Osteoblast (primary cell): ENCODE results near the gene CMTR1. TPM values are rescaled to one million over a fixed set of nuclear protein-coding genes. Genes with fewer than 3 reads are reported as not detected.

Experiments used
- DNase-seq: peaks from one replicate; pipeline ENCODE4 v3.0.0; 2011; ENCODE audit warnings: low spot score, mixed read lengths; ENCODE audit not compliant: insufficient read length; ENCODE audit errors: missing footprints
- H2AFZ ChIP-seq: 2 replicates; pipeline ENCODE4 v1.6.0; 2011; ENCODE audit warnings: mild to moderate bottlenecking, low read length
- H3K27ac ChIP-seq: 2 replicates; pipeline ENCODE4 v1.5.1; 2011; ENCODE audit warnings: mild to moderate bottlenecking, low read depth, low read length, moderate library complexity
- H3K27me3 ChIP-seq: 2 replicates; pipeline ENCODE4 v1.6.0; 2012; ENCODE audit warnings: mild to moderate bottlenecking, control low read depth, inconsistent platforms, low read length, moderate library complexity; ENCODE audit not compliant: insufficient read depth
- H3K36me3 ChIP-seq: 2 replicates; pipeline ENCODE4 v1.5.1; 2011; ENCODE audit warnings: mild to moderate bottlenecking, low read length, control low read depth, moderate library complexity; ENCODE audit not compliant: insufficient read depth
- H3K4me1 ChIP-seq: 2 replicates; pipeline ENCODE4 v1.5.1; 2011; ENCODE audit warnings: mild to moderate bottlenecking, low read length, control low read depth, moderate library complexity; ENCODE audit not compliant: insufficient read depth
- H3K4me2 ChIP-seq: 2 replicates; pipeline ENCODE4 v1.6.0; 2011; ENCODE audit warnings: mild to moderate bottlenecking, low read length; ENCODE audit not compliant: insufficient read depth
- H3K4me3 ChIP-seq: fragments of 200-600 bp; sonication (generic); 3 replicates; pipeline ENCODE4 v1.5.1; 2012; ENCODE audit warnings: mild to moderate bottlenecking, low read length, inconsistent platforms; ENCODE audit not compliant: insufficient read depth
- H3K79me2 ChIP-seq: 2 replicates; pipeline ENCODE4 v1.6.0; 2012; ENCODE audit warnings: mild to moderate bottlenecking, low read length, control low read depth, inconsistent platforms; ENCODE audit not compliant: insufficient read depth
- H3K9me3 ChIP-seq: 2 replicates; pipeline ENCODE4 v1.5.1; 2011; ENCODE audit warnings: low read depth, low read length, control low read depth
- H4K20me1 ChIP-seq: 2 replicates; pipeline ENCODE4 v1.6.0; 2012; ENCODE audit warnings: mild to moderate bottlenecking, low read length, control low read depth; ENCODE audit not compliant: insufficient read depth
- total RNA-seq: library from RNA; depleted of rRNA; stranded (reverse); fragments of >200 nt; gene quantifications from 2 replicates; pipeline ENCODE4 v1.2.3, GENCODE V29; 2012
- TF ChIP-seq, protein P1 (sequence below): IDR thresholded peaks from 2 replicates; pipeline ENCODE4 v1.5.1; 2011; ENCODE audit warnings: mild to moderate bottlenecking, low read depth, low read length, moderate library complexity; ENCODE audit errors: extremely low read depth

CMTR1 gene
- total RNA-seq, 1 donor: 38.7 TPM

DNA sequence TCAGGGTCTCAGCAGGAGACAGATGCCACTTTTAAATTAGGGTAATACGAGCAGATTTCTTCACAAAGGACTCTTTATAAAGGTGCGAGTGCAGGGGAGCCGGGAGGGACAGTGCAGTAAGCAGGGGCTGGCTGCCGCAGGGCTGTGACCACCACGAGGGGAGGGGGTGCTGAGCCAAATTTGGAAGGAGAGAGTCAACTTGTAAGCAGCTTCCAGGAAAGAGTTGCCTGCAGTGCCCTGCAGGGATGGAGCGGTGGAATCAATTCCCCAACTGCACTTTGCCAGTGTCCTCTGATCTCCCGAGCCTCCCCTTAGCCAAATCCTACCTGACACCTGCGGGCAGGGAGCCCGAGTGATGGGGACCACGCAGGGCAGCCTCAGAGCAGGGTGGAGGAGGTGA is 80.6 kb downstream of the CMTR1 start:
- peaks cover 7% of the 10 kb centered on the region for H4K20me1 ChIP-seq
- peaks cover 7% of the 10 kb centered on the region for H3K4me1 ChIP-seq
- DNase-seq: no peak
- no peaks in the 10 kb centered on the region for H3K9me3 ChIP-seq
- H2AFZ ChIP-seq: no peak overlapping the region
- no peak overlapping the region for H3K27ac ChIP-seq
- H3K36me3 ChIP-seq: no peaks in the 10 kb centered on the region
- TF ChIP-seq, protein P1, sequence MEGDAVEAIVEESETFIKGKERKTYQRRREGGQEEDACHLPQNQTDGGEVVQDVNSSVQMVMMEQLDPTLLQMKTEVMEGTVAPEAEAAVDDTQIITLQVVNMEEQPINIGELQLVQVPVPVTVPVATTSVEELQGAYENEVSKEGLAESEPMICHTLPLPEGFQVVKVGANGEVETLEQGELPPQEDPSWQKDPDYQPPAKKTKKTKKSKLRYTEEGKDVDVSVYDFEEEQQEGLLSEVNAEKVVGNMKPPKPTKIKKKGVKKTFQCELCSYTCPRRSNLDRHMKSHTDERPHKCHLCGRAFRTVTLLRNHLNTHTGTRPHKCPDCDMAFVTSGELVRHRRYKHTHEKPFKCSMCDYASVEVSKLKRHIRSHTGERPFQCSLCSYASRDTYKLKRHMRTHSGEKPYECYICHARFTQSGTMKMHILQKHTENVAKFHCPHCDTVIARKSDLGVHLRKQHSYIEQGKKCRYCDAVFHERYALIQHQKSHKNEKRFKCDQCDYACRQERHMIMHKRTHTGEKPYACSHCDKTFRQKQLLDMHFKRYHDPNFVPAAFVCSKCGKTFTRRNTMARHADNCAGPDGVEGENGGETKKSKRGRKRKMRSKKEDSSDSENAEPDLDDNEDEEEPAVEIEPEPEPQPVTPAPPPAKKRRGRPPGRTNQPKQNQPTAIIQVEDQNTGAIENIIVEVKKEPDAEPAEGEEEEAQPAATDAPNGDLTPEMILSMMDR: no peak
- peaks cover 40% of the 10 kb centered on the region for H3K27me3 ChIP-seq
- H3K4me3 ChIP-seq: no peak overlapping the region
- no peak overlapping the region for H3K4me2 ChIP-seq
- H3K79me2 ChIP-seq: no peaks in the 10 kb centered on the region

DNA sequence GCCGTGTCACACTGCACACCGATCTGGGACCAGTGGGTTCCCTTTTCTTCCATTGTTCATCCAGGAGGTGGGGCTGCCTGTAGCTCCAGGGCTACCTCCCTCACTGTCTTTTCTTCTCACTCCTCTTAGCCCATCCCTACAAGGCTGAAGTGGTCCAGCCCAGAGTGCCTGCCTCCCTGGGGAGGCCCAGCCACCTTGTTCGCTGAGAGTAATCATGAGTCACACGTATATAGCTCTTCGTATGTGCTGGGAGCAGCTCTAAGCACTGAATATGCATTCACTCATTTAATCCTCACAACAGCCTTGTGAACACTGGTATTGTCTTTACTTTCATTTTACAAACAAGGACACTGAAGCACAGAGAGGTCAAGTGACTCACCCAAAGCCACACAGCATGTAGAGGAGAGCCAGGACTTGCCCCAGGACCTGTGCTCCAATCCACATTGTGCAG is 81.3 kb downstream of the CMTR1 start:
- H3K4me2 ChIP-seq: peak overlapping the region; percentile 54
- no peak overlapping the region for H2AFZ ChIP-seq
- TF ChIP-seq, protein P1: no peak
- peak overlapping the region; percentile 20 for H3K4me3 ChIP-seq
- no peaks in the 10 kb centered on the region for H3K36me3 ChIP-seq
- peaks cover 43% of the 10 kb centered on the region for H3K27me3 ChIP-seq
- peaks cover 7% of the 10 kb centered on the region for H3K4me1 ChIP-seq
- H3K79me2 ChIP-seq: no peaks in the 10 kb centered on the region
- H4K20me1 ChIP-seq: peaks cover 7% of the 10 kb centered on the region
- H3K9me3 ChIP-seq: no peaks in the 10 kb centered on the region
- H3K27ac ChIP-seq: no peak overlapping the region
- peak; percentile 95 for DNase-seq

DNA sequence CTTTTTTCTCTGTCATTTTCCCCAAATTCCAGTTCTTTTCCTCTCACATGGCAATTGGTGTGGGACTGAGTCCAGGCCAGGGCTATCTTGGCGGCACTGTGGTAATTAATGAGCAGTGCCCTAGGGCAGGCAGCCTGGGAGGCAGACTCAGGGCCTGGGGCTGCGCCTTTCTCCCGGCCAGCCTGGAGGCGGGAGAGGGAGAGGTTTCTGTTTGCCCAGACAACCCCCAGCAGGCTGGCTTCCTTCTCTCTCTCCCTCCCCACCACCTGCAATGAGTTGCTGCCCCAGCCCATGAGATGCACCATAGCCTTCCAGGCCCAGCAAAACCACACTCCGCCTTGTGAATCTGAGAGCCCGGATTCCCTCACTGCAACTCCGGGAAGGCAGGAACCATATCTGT is 81.8 kb downstream of the CMTR1 start:
- Histone ChIP-seq H3K4me1 (peaks cover 7% of the 10 kb centered on the region), H2AFZ (no peak overlapping the region), H3K36me3 (no peaks in the 10 kb centered on the region), H3K79me2 (no peaks in the 10 kb centered on the region), H3K27ac (no peak overlapping the region), H3K27me3 (peaks cover 44% of the 10 kb centered on the region), H3K4me3 (peak overlapping the region; percentile 20), H3K4me2 (peak overlapping the region; percentile 54), H4K20me1 (peaks cover 7% of the 10 kb centered on the region), H3K9me3 (no peaks in the 10 kb centered on the region)
- no peak for DNase-seq
- TF ChIP-seq, protein P1: no peak

DNA sequence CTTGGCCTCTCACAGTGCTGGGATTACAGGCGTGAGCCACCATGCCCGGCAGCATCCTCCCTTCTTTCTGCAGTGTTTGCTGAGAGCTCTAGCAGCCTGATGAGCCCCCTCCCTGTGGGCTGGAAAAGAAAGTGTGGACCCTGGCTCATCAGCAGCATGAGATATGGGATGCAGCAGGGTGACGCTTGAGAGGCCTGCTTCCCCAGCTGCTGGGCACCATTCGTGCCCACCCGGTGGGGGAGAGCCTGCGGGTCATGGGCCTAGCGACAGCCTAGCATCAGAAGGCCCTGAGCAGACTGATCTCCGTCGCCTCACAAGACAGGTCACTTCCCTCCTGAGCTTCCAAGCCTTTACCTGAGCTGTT is 82.7 kb downstream of the CMTR1 start:
- no peak overlapping the region for H3K4me3 ChIP-seq
- H3K4me2 ChIP-seq: no peak overlapping the region
- H4K20me1 ChIP-seq: peaks cover 7% of the 10 kb centered on the region
- TF ChIP-seq, protein P1: no peak
- H3K4me1 ChIP-seq: peaks cover 7% of the 10 kb centered on the region
- DNase-seq: peak; percentile 21
- H3K27me3 ChIP-seq: peaks cover 45% of the 10 kb centered on the region
- no peaks in the 10 kb centered on the region for H3K79me2 ChIP-seq
- H2AFZ ChIP-seq: no peak overlapping the region
- H3K9me3 ChIP-seq: no peaks in the 10 kb centered on the region
- no peak overlapping the region for H3K27ac ChIP-seq
- no peaks in the 10 kb centered on the region for H3K36me3 ChIP-seq
